ENCODE data around the gene MYL10. TPM values are rescaled to one million over a fixed set of nuclear protein-coding genes. Genes with fewer than 3 reads are reported as not detected.

The MYL10 gene
- total RNA-seq, 2 donors from 2014 or later = not detected

- DNase-seq (peak; percentile 83), ATAC-seq (peak; percentile 87 to 94)
- intact Hi-C loops (cut with DNase I) = loop anchor here (2.0 to 10.0 kb wide), 4 partner anchors 85 to 672 kb away; no protein-coding TSS in a partner anchor
Measured at GRCh38 chr7:101602484-101603241, 26.4 kb downstream of the MYL10 start.

DNA sequence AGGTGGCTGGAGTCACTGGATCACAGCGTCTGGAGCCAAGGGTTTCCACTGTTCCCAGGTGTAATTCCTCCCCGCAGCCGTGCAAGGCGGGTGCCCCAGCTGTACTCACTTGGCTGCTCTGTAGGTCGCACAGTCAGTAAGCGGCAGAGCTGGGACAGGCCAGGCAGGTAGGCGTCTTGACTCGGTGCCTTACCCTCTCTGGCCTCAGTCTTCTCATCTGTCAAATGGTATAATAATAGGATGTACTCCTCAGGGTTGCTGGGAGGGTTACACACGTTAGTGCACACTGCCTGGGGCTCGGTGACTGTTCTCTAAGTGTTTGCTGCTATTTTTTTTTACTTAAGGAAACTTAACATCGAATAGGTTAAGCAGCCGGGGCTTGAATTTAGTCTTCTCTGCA is 27.0 kb downstream of the MYL10 start:
- intact Hi-C loops (cut with DNase I) = loop anchor here (2.0 to 10.0 kb wide), 4 partner anchors 85 to 673 kb away; no protein-coding TSS in a partner anchor
- DNase-seq = no peak
- ATAC-seq = no peak

- intact Hi-C loops (cut with DNase I) = loop anchor here (5.0 to 10.0 kb wide), 3 partner anchors 88 to 675 kb away; no protein-coding TSS in a partner anchor
- no peak for ATAC-seq
- DNase-seq = no peak
Measured at GRCh38 chr7:101599787-101600186, 29.3 kb downstream of the MYL10 start.

DNA sequence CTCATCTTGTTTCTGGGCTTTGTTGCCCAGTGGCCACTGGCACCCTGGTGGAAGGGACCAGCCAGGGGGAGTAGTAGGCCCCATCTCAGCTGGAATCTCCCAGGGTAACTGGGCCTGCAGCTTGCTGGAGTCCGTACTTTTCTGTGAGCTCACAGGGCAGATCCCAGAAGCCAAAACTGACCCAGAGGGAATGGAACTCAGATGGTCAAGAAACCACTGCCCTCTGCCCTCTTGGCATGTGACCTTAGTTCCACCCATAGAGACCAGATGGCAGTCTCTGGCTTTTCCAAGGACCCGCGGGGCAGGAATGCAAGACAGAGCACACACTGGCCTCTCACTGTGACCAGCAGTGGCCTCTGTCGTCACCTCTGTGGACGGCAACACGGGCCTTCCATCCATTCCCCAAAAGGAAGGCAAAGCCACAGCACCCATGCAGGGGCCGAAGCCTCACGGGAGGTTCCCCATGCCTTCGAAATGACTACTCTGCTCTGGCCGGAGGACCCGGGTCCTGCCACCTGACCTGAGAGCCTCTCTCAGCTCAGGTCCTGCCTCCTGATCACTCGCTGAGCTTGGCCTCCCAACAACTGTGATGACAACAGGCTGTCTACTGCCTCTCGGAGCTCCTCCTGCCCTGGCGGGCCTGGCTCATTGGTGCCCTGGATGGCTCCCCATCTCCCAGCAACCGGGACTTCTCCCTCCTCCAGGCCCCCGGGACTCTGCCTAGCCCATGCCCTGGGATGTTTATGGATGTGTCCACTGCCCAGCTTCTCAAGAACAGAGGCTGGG is 29.9 kb downstream of the MYL10 start:
- ATAC-seq (peak in 1 of 2 donors; percentile 34), DNase-seq (no peak)
- intact Hi-C loops (cut with DNase I) = no loop called here

DNA sequence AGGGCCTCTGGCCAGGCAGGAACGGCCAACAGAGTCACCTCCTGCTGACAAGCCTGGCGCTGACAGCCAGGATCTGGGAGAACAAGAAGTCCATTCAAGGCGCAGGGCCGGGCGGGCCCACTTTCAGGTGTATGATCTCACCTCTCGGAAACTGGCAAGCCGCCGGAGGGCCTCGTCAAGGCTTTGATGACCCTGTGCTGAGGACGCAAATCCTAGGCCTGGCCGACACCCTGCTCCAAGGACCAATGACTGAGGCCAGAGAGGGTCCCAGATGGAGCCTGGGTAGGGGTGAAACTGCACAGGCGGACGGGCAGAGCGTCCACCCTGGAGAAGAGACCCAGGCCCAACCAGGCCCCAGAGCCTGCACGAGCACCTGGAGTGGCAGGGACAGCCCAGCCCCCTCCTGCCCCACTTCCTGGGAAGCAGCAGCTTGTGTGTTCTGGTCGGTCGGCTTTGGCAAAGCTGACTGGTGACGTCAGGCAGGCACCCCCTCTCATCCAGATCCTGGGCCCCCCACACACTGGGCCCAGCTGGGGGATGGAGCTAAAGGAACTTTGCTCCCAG is 30.6 kb downstream of the MYL10 start:
- intact Hi-C loops (cut with DNase I) = no loop called here
- DNase-seq (no peak), ATAC-seq (no peak)

DNA sequence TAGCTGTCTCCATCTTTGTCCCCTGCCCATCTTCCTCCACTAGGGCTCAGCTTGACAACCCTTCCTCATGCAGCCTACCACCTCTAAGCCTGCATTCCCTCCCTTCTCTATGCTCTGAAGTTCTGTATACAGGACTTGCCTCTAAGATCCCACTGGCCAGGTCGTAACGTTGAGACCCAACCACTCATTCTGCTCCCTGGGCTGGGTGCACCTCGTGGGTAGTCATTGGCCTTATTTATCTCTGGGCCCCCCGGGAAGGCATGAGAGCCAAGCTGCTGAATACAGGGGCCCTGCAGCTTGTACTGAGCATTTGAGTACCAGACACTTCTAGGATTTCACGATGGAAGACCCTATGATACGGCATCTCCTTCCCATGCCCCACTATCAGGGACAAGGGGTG is 31.2 kb downstream of the MYL10 start:
- DNase-seq (no peak), ATAC-seq (no peak)
- intact Hi-C loops (cut with DNase I) = no loop called here

GRCh38 chr7:101596898-101597297 is 32.2 kb downstream of the MYL10 start:
- DNase-seq (no peak), ATAC-seq (no peak)
- intact Hi-C loops (cut with DNase I) = no loop called here

- ATAC-seq = no peak
- intact Hi-C loops (cut with DNase I) = no loop called here
- no peak for DNase-seq
Measured at GRCh38 chr7:101595766-101596537, 33.1 kb downstream of the MYL10 start.

- DNase-seq = no peak
- no peak for ATAC-seq
- intact Hi-C loops (cut with DNase I) = no loop called here
Measured at GRCh38 chr7:101595246-101595645, 33.9 kb downstream of the MYL10 start.

DNA sequence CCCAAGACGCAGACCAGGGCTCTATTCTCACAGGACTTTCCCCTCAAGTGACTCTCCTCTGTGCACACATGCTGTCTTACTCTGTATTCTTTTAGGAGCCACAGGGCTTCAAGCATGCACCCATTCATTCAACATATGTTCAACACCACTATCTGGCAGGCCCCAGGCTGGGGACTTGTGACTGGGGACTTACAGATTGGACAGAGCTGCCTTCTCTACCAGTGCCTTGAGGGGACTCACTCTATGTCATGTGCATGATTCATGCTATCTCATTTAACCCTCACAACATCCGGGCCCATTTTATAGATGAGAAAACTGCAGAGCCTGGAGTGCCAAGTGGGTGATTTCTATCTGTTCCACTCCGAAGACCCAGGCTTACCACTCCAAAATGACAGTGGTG is 34.3 kb downstream of the MYL10 start:
- intact Hi-C loops (cut with DNase I) = no loop called here

DNA sequence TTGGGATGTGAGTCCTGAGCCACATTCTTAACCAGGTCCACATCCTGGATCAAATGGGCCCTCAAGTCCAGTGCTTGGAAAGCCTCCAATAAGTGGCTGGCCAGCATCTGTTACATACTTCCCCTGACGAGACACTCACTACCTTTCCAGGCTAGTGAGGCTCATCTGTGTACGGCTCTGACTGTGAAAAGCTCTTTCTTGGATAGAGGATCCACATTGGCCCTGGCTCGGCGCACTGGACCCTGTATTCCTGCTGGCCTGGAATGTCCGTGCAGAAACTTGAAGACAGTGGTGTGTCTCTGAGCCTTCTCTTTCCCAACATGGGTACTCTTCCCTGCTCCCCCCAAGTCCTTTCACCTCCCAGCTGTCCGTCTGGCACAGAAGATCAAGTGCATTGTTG is 35.5 kb downstream of the MYL10 start:
- intact Hi-C loops (cut with DNase I) = no loop called here
- ATAC-seq = no peak
- DNase-seq = no peak

More for the DNA sequence above, 34.3 kb downstream of the MYL10 start:
- DNase-seq (no peak), ATAC-seq (no peak)

DNA sequence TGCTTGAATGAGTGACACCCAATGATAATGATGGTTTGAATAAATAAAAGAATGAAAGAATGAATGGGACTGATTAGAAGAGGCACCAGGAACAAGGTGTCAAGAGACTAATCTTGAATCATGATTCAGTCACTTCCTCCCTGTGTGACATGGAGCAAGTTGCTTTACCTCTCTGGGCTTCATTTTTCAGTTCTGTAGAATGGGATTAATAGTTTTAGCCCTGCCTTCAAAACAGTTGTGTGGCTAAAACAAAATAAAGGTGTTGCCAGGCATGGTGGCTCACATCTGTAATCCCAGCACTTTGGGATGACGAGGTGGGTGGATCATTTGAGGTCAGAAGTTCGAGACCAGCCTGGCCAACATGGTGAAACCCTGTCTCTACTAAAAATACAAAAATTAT is 37.6 kb downstream of the MYL10 start:
- no peak for ATAC-seq
- DNase-seq = no peak
- intact Hi-C loops (cut with DNase I) = no loop called here

- DNase-seq = no peak
- intact Hi-C loops (cut with DNase I) = no loop called here
- ATAC-seq = no peak
Measured at GRCh38 chr7:101590663-101591435, 38.2 kb downstream of the MYL10 start.

- ATAC-seq = no peak
Measured at GRCh38 chr7:101589976-101590662, 39.0 kb downstream of the MYL10 start.

DNA sequence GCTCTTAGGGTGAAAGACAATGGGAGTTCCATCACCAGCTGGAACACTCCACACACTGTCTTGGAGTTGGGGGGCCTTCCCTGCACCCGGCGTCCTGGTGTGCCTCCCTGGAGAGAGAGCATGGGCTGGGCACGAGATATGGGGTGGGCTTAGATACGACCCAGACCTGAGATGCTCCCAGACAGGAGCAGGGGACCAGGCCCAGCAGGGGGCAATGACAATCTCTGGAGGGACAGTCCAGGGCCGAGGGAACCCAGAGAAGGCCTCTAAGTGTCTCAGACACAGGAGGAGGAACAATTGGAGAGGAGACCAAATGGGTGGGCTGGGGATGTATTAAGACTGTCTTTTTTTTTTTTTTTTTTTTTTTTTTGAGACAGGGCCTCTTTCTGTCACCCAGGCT is 40.0 kb downstream of the MYL10 start:
- no peak for ATAC-seq
- intact Hi-C loops (cut with DNase I) = no loop called here
- DNase-seq = no peak

More at GRCh38 chr7:101589976-101590662, 39.0 kb downstream of the MYL10 start:
- DNase-seq = no peak
- intact Hi-C loops (cut with DNase I) = no loop called here

DNA sequence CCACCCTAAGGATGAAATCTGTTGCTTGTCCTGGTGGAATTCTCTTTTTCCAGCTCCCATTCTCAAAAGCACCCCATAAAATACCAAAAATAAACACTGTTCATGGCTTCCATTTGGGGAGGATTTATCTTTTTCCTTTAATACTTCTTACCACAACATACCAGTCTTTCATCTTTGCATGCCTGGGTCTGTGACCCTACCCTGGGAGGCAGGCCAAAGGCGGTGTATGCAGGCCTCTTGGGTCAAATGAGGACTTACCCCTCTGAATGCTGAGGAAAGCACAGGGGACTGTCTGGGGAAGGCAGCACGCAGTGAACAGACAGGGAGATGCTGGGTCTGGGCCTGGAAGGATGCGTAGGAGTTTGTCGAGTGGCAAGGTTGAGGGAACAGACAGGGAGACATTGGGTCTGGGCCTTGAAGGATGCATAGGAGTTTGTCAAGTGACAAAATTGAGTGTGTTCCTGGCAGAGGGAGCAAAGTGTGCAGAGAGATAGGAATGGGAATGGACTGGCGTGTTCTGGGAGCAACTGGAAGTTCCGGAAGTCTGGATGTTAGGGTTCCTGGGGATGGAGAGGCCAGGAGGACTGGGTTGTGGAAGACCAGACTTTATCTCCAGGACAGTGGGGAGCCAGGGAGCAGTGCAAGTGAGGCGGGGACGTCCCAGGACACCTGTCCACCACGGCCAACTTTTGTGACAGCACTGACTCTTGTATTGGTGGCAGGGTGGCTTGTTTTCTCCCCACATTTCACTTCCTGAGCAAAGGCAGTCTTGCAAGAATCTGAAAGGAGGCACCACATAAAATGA is 40.8 kb downstream of the MYL10 start:
- DNase-seq (no peak), ATAC-seq (no peak)

More for the DNA sequence above, 40.8 kb downstream of the MYL10 start:
- intact Hi-C loops (cut with DNase I) = no loop called here

All from left cardiac atrium (tissue), 4 donors.